HG03108 (cell line): ENCODE results near the gene NIT1.

Experiments
- ATAC-seq: cut with Tn5 transposase; IDR thresholded peaks from one replicate; pipeline ENCODE4 v1.9.1; 2021; ENCODE audit warnings: moderate library complexity; ENCODE audit not compliant: unreplicated experiment

Gene NIT1

GRCh38 chr1:161145832-161146231, 27.9 kb downstream of the NIT1 start:
- ATAC-seq: no peak

DNA sequence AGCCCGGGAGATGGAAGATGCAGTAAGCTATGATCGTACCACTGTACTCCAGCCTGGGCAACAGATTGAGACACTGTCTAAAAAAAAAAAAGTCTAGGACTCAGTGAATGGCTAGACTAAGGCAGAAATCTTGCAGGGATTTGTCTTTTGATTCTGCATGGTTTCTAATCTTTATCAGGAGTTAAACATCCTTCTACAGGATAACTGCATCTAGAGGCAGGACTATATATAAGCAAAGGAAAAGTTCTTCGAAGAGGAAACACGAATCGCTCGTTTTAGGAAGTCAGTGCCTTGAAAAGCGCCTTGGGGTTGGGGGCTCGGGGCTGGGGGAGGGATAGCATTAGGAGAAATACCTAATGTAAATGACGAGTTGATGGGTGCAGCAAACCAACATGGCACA, 35.3 kb downstream of the NIT1 start:
- no peak for ATAC-seq

- ATAC-seq: peak; percentile 71
These were observed 35.9 kb downstream of the NIT1 start, which contains the start of gene UFC1 for GRCh38 chr1:161153682-161154337. TSS of gene UFC1 (plus strand) at chr1:161153978. CDS start at chr1:161153998, 20 bp downstream.

DNA sequence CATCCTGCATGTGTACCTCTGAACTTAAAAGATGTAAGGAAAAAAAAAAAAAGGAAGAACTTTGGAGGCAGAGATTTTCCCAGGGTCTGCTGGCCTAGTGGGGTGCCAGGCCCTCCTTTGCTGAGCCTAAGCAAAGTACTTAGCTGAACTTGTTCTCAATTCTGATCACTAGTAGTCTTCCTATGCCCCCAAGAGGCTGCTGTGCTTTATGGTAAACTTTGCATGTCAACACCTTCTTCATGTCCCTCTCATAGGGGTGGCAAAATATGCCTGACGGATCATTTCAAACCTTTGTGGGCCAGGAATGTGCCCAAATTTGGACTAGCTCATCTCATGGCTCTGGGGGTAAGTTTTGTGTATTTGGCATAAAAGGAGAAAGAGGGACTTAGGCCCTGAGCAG, 40.0 kb downstream of the NIT1 start:
- no peak for ATAC-seq

GRCh38 chr1:161158316-161159010, 40.6 kb downstream of the NIT1 start:
- ATAC-seq: no peak

GRCh38 chr1:161159087-161159912, 41.4 kb downstream of the NIT1 start, which contains the start of gene USP21:
TSS of gene USP21 (plus strand) at chr1:161159500. CDS start at chr1:161160641, 1,141 bp downstream.
- ATAC-seq: peak; percentile 87

- ATAC-seq: no peak
These were observed 42.0 kb downstream of the NIT1 start for GRCh38 chr1:161159913-161160243.

DNA sequence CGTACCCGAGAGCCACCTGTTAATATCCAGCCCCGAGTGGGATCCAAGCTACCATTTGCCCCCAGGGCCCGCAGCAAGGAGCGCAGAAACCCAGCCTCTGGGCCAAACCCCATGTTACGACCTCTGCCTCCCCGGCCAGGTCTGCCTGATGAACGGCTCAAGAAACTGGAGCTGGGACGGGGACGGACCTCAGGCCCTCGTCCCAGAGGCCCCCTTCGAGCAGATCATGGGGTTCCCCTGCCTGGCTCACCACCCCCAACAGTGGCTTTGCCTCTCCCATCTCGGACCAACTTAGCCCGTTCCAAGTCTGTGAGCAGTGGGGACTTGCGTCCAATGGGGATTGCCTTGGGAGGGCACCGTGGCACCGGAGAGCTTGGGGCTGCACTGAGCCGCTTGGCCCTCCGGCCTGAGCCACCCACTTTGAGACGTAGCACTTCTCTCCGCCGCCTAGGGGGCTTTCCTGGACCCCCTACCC, 42.8 kb downstream of the NIT1 start:
- no peak for ATAC-seq

- no peak for ATAC-seq
These were observed 43.7 kb downstream of the NIT1 start for GRCh38 chr1:161161652-161162051.

DNA sequence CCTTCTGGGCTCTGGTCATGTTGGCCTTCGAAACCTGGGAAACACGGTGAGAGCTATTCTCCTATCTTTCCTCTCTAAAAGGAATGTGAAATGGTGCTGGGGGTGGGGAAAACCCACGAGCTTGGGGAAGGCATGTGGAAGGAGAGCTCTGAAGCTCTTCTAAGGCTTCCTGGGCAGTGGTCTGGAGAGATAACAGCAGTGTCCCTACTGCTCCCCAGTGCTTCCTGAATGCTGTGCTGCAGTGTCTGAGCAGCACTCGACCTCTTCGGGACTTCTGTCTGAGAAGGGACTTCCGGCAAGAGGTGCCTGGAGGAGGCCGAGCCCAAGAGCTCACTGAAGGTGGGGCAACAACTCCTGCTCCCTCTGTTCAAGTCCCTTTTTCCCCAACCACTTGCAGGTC, 44.1 kb downstream of the NIT1 start:
- no peak for ATAC-seq

- no peak for ATAC-seq
These were observed 44.9 kb downstream of the NIT1 start for GRCh38 chr1:161162806-161163205.

GRCh38 chr1:161163793-161164192, 45.9 kb downstream of the NIT1 start:
- no peak for ATAC-seq

- ATAC-seq: no peak
These were observed 47.2 kb downstream of the NIT1 start for GRCh38 chr1:161164901-161165610.

- ATAC-seq: peak; percentile 93
These were observed 48.1 kb downstream of the NIT1 start, which contains the start of gene PPOX for GRCh38 chr1:161165742-161166668. TSS of gene PPOX (plus strand) at chr1:161166426. CDS start at chr1:161166848, 422 bp downstream.

DNA sequence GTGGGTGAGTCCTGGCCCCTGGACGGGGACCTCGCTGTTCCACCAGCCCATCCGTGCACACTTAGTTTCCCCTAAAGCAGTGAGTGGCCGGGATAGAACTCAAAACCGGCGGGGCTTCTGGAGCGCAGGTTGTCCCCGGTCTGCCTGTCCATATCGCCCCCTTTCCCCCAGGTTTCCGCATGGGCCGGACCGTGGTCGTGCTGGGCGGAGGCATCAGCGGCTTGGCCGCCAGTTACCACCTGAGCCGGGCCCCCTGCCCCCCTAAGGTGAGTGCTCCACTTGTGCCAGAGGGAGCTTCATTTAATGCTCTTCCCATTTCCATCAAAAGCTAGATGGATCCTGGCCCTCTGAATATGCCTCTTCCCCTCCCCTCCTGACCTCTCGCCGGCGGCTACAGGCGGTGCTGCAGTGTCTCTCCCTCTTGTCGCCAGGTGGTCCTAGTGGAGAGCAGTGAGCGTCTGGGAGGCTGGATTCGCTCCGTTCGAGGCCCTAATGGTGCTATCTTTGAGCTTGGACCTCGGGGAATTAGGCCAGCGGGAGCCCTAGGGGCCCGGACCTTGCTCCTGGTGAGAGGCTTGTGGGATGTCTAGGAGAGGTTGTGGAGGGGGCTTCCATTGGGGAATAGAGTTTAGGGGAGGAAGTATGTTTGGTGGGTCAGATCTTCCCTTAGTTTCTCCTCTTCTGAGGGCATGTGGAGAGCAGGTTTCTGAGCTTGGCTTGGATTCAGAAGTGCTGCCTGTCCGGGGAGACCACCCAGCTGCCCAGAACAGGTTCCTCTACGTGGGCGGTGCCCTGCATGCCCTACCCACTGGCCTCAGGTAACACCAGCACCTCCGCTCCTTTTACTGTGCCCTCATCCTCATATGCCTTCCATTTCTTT, 49.0 kb downstream of the NIT1 start:
- no peak for ATAC-seq

- no peak for ATAC-seq
These were observed 51.0 kb downstream of the NIT1 start for GRCh38 chr1:161168906-161169305.
